Natural killer cell treated with Interleukin-12 subunit alpha and Interleukin-12 subunit beta and Interleukin-15 and Interleukin-18, amount 100 ng/mL, for 72 hours (primary cell): Measurements from ENCODE around the gene DENND1A. TPM values are rescaled to one million over a fixed set of nuclear protein-coding genes. Genes with fewer than 3 reads are reported as not detected.

Experiments used
- ATAC-seq, 2 donors: fragments of 150-1000 bp; cut with Tn5 transposase in 1 of 2; sonication (Bioruptor Pico), chemical (Tn5 transposase) in 1 of 2; 2 replicates each; pipeline ENCODE4 v1.10.0; 2021
- DNase-seq: peaks from one replicate; pipeline ENCODE4 v3.0.0; 2022; ENCODE audit warnings: low spot score
- H3K27ac Mint-ChIP-seq, 2 donors: 1 replicate in 1 of 2; 2 replicates in 1 of 2; pipeline ENCODE4 v1.8.0; 2022; ENCODE audit warnings: mixed read lengths in 2 of 2, mild to moderate bottlenecking in 1 of 2, moderate library complexity in 1 of 2
- H3K27me3 Mint-ChIP-seq, 2 donors: 1 replicate in 1 of 2; 2 replicates in 1 of 2; pipeline ENCODE4 v1.8.0; 2022; ENCODE audit warnings: mixed read lengths in 2 of 2
- H3K36me3 Mint-ChIP-seq: one replicate; pipeline ENCODE4 v1.8.0; 2022; ENCODE audit warnings: mixed read lengths
- H3K4me1 Mint-ChIP-seq, 2 donors: 1 replicate in 1 of 2; 2 replicates in 1 of 2; pipeline ENCODE4 v1.8.0; 2022; ENCODE audit warnings: low read depth in 2 of 2, mixed read lengths in 2 of 2, mild to moderate bottlenecking in 1 of 2
- H3K4me3 Mint-ChIP-seq: one replicate; pipeline ENCODE4 v1.8.0; 2022; ENCODE audit warnings: mixed read lengths
- H3K9me3 Mint-ChIP-seq: 2 replicates; pipeline ENCODE4 v1.8.0; 2022; ENCODE audit warnings: mixed read lengths
- total RNA-seq, 2 donors: library from RNA; stranded (reverse); gene quantifications; one replicate each; pipeline ENCODE4 v1.2.3, GENCODE V29; 2022

DENND1A gene
- total RNA-seq, 2 donors from 2014 or later = 24.6 to 28.8 TPM

GRCh38 chr9:123373447-123373923 is 556.4 kb downstream of the DENND1A start:
- H3K9me3 Mint-ChIP-seq = no peaks in the 10 kb centered on the region
- no peak for ATAC-seq
- H3K4me3 Mint-ChIP-seq = no peak overlapping the region
- H3K27me3 Mint-ChIP-seq = peaks cover 17% of the 10 kb centered on the region in 2 donors
- no peaks in the 10 kb centered on the region for H3K36me3 Mint-ChIP-seq
- no peak for DNase-seq
- H3K4me1 Mint-ChIP-seq = peaks cover 0 to 3% of the 10 kb centered on the region in 2 donors
- H3K27ac Mint-ChIP-seq = no peak overlapping the region

DNA sequence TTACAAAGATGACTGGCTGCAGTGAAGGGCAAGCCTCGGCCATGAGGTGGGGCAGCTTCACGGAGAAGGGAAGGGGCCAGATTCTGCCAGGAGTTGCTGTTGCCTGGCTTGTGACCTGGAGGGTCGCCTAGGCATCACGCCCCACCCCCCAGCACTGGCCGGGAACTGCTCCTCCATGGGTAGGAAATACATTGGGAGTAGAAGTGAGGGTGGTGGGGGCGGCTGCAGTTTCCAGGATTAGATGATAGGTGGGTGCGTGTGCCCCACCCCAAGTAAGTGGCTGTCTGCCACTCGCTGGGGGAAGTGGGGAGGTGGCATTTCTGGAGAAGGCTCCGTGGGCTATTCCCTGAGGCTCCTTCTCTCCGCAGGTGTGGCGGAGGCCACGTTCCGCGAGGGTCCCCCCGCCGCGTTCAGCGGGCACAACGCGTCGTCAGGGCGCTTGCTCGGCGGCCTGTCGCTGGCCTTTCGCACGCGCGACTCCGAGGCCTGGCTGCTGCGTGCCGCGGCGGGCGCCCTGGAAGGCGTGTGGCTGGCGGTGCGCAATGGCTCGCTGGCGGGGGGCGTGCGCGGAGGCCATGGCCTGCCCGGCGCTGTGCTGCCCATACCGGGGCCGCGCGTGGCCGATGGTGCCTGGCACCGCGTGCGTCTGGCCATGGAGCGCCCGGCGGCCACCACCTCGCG is 557.0 kb downstream of the DENND1A start:
- H3K9me3 Mint-ChIP-seq = no peaks in the 10 kb centered on the region
- H3K27me3 Mint-ChIP-seq = peaks cover 17% of the 10 kb centered on the region in 2 donors
- H3K4me3 Mint-ChIP-seq = no peak overlapping the region
- no peaks in the 10 kb centered on the region for H3K36me3 Mint-ChIP-seq
- no peak for ATAC-seq
- DNase-seq = no peak
- H3K27ac Mint-ChIP-seq = no peak overlapping the region
- H3K4me1 Mint-ChIP-seq = peaks cover 0 to 3% of the 10 kb centered on the region in 2 donors

DNA sequence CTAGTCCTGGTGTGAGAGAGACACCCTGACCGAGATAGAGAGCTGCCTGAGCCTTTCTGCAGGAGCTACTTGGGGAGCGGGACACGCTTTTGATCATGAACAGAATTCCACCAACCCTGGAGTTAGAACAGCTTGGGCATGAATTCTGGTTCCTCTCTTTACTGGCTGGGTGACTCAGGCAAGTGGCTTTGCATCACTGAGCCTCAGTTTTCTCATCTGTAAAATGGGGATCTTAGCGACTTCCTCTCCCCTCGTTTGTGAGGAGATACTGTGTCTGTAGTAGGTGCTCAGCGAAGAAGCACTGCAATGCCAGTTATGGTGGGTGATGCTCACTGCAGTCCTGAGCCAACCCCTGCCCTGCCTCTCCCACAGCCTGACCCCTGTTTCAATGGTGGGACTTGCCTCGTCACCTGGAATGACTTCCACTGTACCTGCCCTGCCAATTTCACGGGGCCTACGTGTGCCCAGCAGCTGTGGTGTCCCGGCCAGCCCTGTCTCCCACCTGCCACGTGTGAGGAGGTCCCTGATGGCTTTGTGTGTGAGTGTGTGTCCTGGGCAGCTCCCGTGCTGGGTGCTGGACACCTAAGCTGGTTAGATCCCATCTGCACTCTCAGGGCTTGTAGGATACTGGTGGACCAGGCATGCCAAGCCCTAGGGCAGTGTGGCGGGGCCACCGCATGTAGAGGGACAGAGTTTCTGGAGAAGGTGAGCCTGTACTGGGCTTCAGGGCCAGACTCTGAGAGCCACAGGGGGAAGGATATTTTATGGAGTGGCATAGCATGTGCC is 557.9 kb downstream of the DENND1A start:
- Mint-ChIP-seq H3K27ac (no peak overlapping the region), H3K4me3 (no peak overlapping the region), H3K9me3 (no peaks in the 10 kb centered on the region), H3K36me3 (no peaks in the 10 kb centered on the region), H3K4me1 (peaks cover 0 to 3% of the 10 kb centered on the region in 2 donors), H3K27me3 (peaks cover 17 to 21% of the 10 kb centered on the region in 2 donors)
- DNase-seq (no peak), ATAC-seq (no peak)

- Mint-ChIP-seq H3K4me3 (no peak overlapping the region), H3K27ac (no peak overlapping the region), H3K36me3 (no peaks in the 10 kb centered on the region), H3K4me1 (peaks cover 0 to 3% of the 10 kb centered on the region in 2 donors), H3K9me3 (no peaks in the 10 kb centered on the region), H3K27me3 (peaks cover 17 to 21% of the 10 kb centered on the region in 2 donors)
- DNase-seq (no peak), ATAC-seq (no peak)
Observed at GRCh38 chr9:123371228-123371584, 558.7 kb downstream of the DENND1A start.

GRCh38 chr9:123370526-123371227 is 559.2 kb downstream of the DENND1A start:
- Mint-ChIP-seq H3K9me3 (no peaks in the 10 kb centered on the region), H3K36me3 (no peaks in the 10 kb centered on the region), H3K4me1 (peaks cover 0 to 3% of the 10 kb centered on the region in 2 donors), H3K4me3 (no peak overlapping the region), H3K27ac (no peak overlapping the region), H3K27me3 (peaks cover 17 to 21% of the 10 kb centered on the region in 2 donors)
- DNase-seq (no peak), ATAC-seq (no peak)

- Mint-ChIP-seq H3K36me3 (no peaks in the 10 kb centered on the region), H3K27ac (no peak overlapping the region), H3K27me3 (peaks cover 17 to 20% of the 10 kb centered on the region in 2 donors), H3K4me1 (peaks cover 0 to 3% of the 10 kb centered on the region in 2 donors), H3K9me3 (no peaks in the 10 kb centered on the region), H3K4me3 (no peak overlapping the region)
- DNase-seq = no peak
- no peak for ATAC-seq
Observed at GRCh38 chr9:123370108-123370507, 559.8 kb downstream of the DENND1A start.

DNA sequence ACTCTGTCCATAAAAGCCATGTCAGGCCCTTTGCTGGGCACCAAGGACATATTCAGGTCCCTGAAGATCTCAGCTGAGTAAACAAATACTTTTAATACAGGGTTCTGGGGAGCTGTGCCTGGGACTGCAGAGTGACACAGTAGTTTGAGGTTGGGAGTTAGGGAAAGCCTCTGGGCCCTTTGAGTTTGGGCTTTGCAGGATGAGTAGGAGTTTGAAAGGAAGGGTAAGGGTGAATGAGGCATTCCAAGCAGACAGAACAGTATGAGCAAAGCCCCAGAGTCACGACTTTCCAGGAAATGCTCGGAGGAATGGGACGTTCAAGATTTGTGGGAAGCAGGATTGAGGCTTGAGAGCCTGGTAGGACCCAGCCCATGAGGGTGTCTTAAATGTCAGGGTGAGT is 560.6 kb downstream of the DENND1A start:
- no peaks in the 10 kb centered on the region for H3K36me3 Mint-ChIP-seq

GRCh38 chr9:123368536-123369153 is 561.3 kb downstream of the DENND1A start:
- Mint-ChIP-seq H3K27me3 (peaks cover 14 to 17% of the 10 kb centered on the region in 2 donors), H3K4me1 (peaks cover 0 to 3% of the 10 kb centered on the region in 2 donors), H3K9me3 (no peaks in the 10 kb centered on the region), H3K4me3 (no peak overlapping the region), H3K27ac (no peak overlapping the region), H3K36me3 (no peaks in the 10 kb centered on the region)
- no peak for ATAC-seq
- no peak for DNase-seq

More for the DNA sequence above, 560.6 kb downstream of the DENND1A start:
- DNase-seq (no peak), ATAC-seq (no peak)
- Mint-ChIP-seq H3K4me3 (no peak overlapping the region), H3K4me1 (peaks cover 0 to 3% of the 10 kb centered on the region in 2 donors), H3K9me3 (no peaks in the 10 kb centered on the region), H3K27me3 (peaks cover 14 to 17% of the 10 kb centered on the region in 2 donors), H3K27ac (no peak overlapping the region)

GRCh38 chr9:123368023-123368422 is 561.9 kb downstream of the DENND1A start:
- Mint-ChIP-seq H3K4me3 (no peak overlapping the region), H3K36me3 (no peaks in the 10 kb centered on the region), H3K27me3 (peaks cover 14 to 17% of the 10 kb centered on the region in 2 donors), H3K4me1 (peaks cover 0 to 3% of the 10 kb centered on the region in 2 donors), H3K9me3 (no peaks in the 10 kb centered on the region), H3K27ac (no peak overlapping the region)
- DNase-seq (no peak), ATAC-seq (no peak)

DNA sequence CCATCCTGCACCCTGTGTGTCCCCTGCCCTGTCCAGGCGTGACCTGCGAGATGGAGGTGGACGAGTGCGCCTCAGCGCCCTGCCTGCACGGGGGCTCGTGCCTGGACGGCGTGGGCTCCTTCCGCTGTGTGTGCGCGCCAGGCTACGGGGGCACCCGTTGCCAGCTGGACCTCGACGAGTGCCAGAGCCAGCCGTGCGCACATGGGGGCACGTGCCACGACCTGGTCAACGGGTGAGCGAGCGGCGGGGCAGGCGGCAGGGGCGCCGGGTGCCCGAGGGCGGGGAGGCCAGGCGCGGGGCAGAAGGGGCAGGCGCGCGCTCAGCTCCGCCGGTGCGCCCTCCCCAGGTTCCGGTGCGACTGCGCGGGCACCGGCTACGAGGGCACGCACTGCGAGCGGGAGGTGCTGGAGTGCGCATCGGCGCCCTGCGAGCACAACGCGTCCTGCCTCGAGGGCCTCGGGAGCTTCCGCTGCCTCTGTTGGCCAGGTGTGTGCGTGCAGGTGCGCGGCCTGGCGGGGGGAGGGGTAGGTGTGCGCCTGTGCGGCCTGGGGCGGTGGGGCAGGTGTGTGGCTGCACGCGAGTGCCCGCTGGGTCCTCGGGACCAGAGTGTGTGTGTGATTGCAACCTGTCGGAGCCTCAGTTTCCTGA is 563.9 kb downstream of the DENND1A start:
- no peaks in the 10 kb centered on the region for H3K4me1 Mint-ChIP-seq
- ATAC-seq (no peak), DNase-seq (no peak)
- H3K27ac Mint-ChIP-seq = no peak overlapping the region
- H3K36me3 Mint-ChIP-seq = no peaks in the 10 kb centered on the region
- peaks cover 4 to 8% of the 10 kb centered on the region in 2 donors for H3K27me3 Mint-ChIP-seq
- no peaks in the 10 kb centered on the region for H3K9me3 Mint-ChIP-seq
- no peak overlapping the region for H3K4me3 Mint-ChIP-seq

DNA sequence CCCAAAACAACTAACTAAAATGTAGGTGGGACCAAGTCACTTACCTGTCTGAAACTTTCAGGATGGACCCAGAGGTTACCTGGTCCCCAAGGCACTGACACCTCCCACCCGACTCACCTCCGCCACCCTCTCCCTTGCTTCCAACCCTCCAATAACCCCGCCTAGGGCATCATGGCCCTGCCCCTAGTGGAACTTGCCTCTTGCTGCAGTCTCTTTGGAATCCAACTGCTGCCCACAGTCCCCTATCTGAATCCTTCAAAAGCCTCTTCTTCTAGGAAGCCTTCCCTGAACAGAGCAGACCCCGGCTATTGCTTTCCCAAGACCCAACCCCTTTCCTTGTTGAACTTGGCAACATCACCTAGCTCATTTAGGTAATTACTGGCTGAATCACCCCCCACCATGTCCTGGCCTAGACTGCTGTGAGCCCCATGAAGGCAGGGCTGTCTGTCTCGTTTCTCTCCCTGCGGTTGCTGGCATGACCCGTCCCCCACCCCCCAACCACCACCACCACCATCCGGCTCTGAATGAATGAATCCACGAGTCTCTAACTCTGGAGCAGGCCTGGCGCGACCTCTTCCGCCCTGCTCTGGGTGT is 564.5 kb downstream of the DENND1A start:
- Mint-ChIP-seq H3K9me3 (no peaks in the 10 kb centered on the region), H3K4me1 (no peaks in the 10 kb centered on the region), H3K4me3 (no peak overlapping the region), H3K36me3 (no peaks in the 10 kb centered on the region), H3K27me3 (peaks cover 4 to 8% of the 10 kb centered on the region in 2 donors), H3K27ac (no peak overlapping the region)
- DNase-seq (no peak), ATAC-seq (no peak)

GRCh38 chr9:123364241-123364824 is 565.6 kb downstream of the DENND1A start:
- Mint-ChIP-seq H3K4me3 (no peak overlapping the region), H3K9me3 (no peaks in the 10 kb centered on the region), H3K4me1 (peaks cover 4 to 6% of the 10 kb centered on the region in 2 donors), H3K27ac (no peak overlapping the region), H3K36me3 (no peaks in the 10 kb centered on the region), H3K27me3 (peaks cover 4 to 6% of the 10 kb centered on the region in 2 donors)
- ATAC-seq = no peak
- no peak for DNase-seq
